ENCODE measurements around the gene HES4.
"Not testable (repeated sequence)": the region's sequence is repeated elsewhere in the genome, so short reads cannot be mapped to it uniquely, and the experiment has no call there.

The HES4 gene

GRCh38 chr1:997993-998744 lies 1.7 kb downstream of the HES4 start:
- no peak for DNase-seq (ENCODE audit: low read depth in 2 of 2)

GRCh38 chr1:997713-997992 lies 2.2 kb downstream of the HES4 start:
- no peak for DNase-seq (ENCODE audit: low read depth in 2 of 2)

GRCh38 chr1:996851-997712 lies 2.8 kb downstream of the HES4 start:
- DNase-seq (ENCODE audit: low read depth in 2 of 2), result no peak

- DNase-seq (ENCODE audit: low read depth in 2 of 2), result no peak
Measured at GRCh38 chr1:995665-996633, 3.9 kb downstream of the HES4 start.

GRCh38 chr1:994546-994945 lies 5.4 kb downstream of the HES4 start:
- not testable (repeated sequence) for DNase-seq (ENCODE audit: low read depth in 2 of 2)

GRCh38 chr1:993379-993995 lies 6.4 kb downstream of the HES4 start:
- no peak for DNase-seq (ENCODE audit: low read depth in 2 of 2)

GRCh38 chr1:992362-992761 lies 7.5 kb downstream of the HES4 start:
- DNase-seq (ENCODE audit: low read depth in 2 of 2), result no peak

GRCh38 chr1:991895-992294 lies 8.0 kb downstream of the HES4 start:
- no peak for DNase-seq (ENCODE audit: low read depth in 2 of 2)

GRCh38 chr1:991275-991674 lies 8.6 kb downstream of the HES4 start:
- DNase-seq (ENCODE audit: low read depth in 2 of 2), result not testable (repeated sequence)

- DNase-seq (ENCODE audit: low read depth in 2 of 2), result not testable (repeated sequence)
Measured at GRCh38 chr1:988061-988460, 11.8 kb downstream of the HES4 start.

- no peak for DNase-seq (ENCODE audit: low read depth in 2 of 2)
Measured at GRCh38 chr1:985126-985525, 14.8 kb downstream of the HES4 start.

GRCh38 chr1:984476-984814 lies 15.5 kb downstream of the HES4 start:
- no peak for DNase-seq (ENCODE audit: low read depth in 2 of 2)

- peak; percentile 53 to 58 for DNase-seq (ENCODE audit: low read depth in 2 of 2)
Measured at GRCh38 chr1:983798-984475, 16.0 kb downstream of the HES4 start.

GRCh38 chr1:982765-983436 lies 17.0 kb downstream of the HES4 start:
- DNase-seq (ENCODE audit: low read depth in 2 of 2), result no peak

GRCh38 chr1:981955-982558 lies 17.8 kb downstream of the HES4 start, which contains the start of gene PERM1:
TSS of gene PERM1 (minus strand) at chr1:982093. CDS start at chr1:981029, 1,064 bp downstream.
- DNase-seq (ENCODE audit: low read depth in 2 of 2), result no peak

- no peak for DNase-seq (ENCODE audit: low read depth in 2 of 2)
Measured at GRCh38 chr1:981491-981954, 18.4 kb downstream of the HES4 start.

- no peak for DNase-seq (ENCODE audit: low read depth in 2 of 2)
Measured at GRCh38 chr1:980602-981395, 19.1 kb downstream of the HES4 start.

- DNase-seq (ENCODE audit: low read depth in 2 of 2), result no peak
Measured at GRCh38 chr1:980137-980571, 19.7 kb downstream of the HES4 start.

- no peak for DNase-seq (ENCODE audit: low read depth in 2 of 2)
Measured at GRCh38 chr1:979744-980072, 20.2 kb downstream of the HES4 start.

Measured in stimulated activated CD8-positive, alpha-beta memory T cell treated with anti-CD3 and anti-CD28 coated beads, Interleukin-2, amount 100 ng/mL, for 48 hours (primary cell).